Tibial nerve (tissue), 4 donors: ENCODE measurements around the gene TSHZ3. TPM values are rescaled to one million over a fixed set of nuclear protein-coding genes. Genes with fewer than 3 reads are reported as not detected.

ENCODE experiments used
- DNase-seq, 2 donors: peaks; one replicate each; pipeline ENCODE4 v3.0.0-alpha.2; 2019; ENCODE audit warnings: low spot score in 2 of 2
- H3K27ac ChIP-seq, 4 donors: fragments of 200-600 bp; sonication (generic) in 3 of 4; one replicate each; pipeline ENCODE4 v1.5.1; 2017 to 2019; ENCODE audit warnings: mild to moderate bottlenecking in 1 of 4
- H3K27me3 ChIP-seq, 2 donors: fragments of 200-600 bp; sonication (generic) in 1 of 2; one replicate each; pipeline versions ENCODE4 v1.5.1 to v1.6.0; 2017 to 2019
- H3K36me3 ChIP-seq, 3 donors: fragments of 200-600 bp; sonication (generic); one replicate each; pipeline ENCODE4 v1.5.1; 2018 to 2019
- H3K4me1 ChIP-seq, 4 donors: fragments of 200-600 bp; sonication (generic) in 3 of 4; one replicate each; pipeline ENCODE4 v1.5.1; 2017 to 2019
- H3K4me3 ChIP-seq, 4 donors: fragments of 200-600 bp; sonication (generic) in 3 of 4; one replicate each; pipeline ENCODE4 v1.5.1; 2017 to 2019; ENCODE audit warnings: mild to moderate bottlenecking in 1 of 4, moderate library complexity in 1 of 4
- H3K9me3 ChIP-seq, 4 donors: fragments of 200-600 bp; sonication (generic) in 3 of 4; one replicate each; pipeline ENCODE4 v1.5.1; 2017 to 2019
- EP300 ChIP-seq, 2 donors: sonication (generic); formaldehyde crosslinking; IDR thresholded peaks; one replicate each; pipeline ENCODE4 v1.6.1; 2017; ENCODE audit warnings: antibody characterized with exemption in 2 of 2, mild to moderate bottlenecking in 1 of 2
- POLR2A ChIP-seq, 2 donors: fragments of 450-650 bp; IDR thresholded peaks; one replicate each; pipeline ENCODE4 v1.6.1; 2017; ENCODE audit warnings: antibody characterized with exemption in 2 of 2, mild to moderate bottlenecking in 2 of 2, moderate library complexity in 2 of 2
- whole genome bisulfite sequencing, 2 donors: methylation state at CpG; one replicate each; pipeline ENCODE4 v1.1.5; 2018; 5-methylcytosine and 5-hydroxymethylcytosine counted together
- total RNA-seq, 4 donors: library from RNA; depleted of rRNA; stranded (reverse); fragments of >200 nt; gene quantifications; one replicate each; pipeline ENCODE4 v1.1.0, GENCODE V29; 2016
- TF ChIP-seq, protein P1 (sequence below), 5 experiments: fragments of 200-600 bp in 3 of 5; fragments of 450-650 bp in 2 of 5; sonication (generic) in 3 of 5; IDR thresholded peaks; one replicate each; pipeline ENCODE4 v1.5.1; 2016 to 2019; ENCODE audit warnings: antibody characterized with exemption in 5 of 5, mild to moderate bottlenecking in 3 of 5, moderate library complexity in 2 of 5

TSHZ3 gene
- total RNA-seq, 4 donors from 2014 or later: 20.4 to 22.4 (median 22.3) TPM

DNA sequence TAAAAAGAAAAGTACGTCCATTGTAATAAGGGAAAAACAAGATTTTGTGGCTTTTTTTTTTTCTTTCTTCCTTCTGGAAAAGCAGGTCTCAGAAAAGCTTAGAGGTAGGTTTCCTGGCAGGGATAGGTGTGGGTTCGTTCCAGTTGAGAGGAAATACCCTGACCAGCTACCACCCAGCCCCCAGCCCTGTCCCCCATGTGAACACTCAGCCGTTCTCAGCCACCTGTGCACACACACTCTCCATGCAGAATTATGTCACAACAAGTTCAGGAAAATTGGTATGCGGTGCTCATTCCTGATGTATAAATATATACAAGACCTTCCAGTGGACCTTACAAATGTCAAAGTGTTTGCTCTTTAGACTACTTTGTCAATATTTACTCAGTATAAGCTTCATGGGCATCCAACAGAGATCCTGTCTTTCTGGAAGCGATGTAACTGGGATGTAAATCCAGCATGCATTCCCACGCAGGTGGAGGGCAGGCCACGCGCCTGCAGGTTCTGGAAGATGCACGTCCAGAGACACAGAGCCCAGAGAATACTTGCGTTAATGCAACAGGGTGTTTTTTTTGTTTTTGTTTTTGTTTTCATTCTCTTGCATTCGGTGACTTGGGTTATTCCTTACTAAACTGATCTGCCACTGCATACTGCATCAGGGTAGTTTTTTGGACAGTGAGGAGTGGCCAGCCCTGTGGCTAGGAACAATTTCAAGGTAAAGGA, 68.8 kb downstream of the TSHZ3 start:
- no peaks in the 10 kb centered on the region for H3K9me3 ChIP-seq
- WGBS, 2 donors: 72 to 80% methylated on average over 11 of the region's 11 CpGs
- no peak overlapping the region for H3K4me3 ChIP-seq
- peaks cover 0 to 34% (median 0%) of the 10 kb centered on the region in 3 donors for H3K36me3 ChIP-seq
- no peaks in the 10 kb centered on the region for H3K27me3 ChIP-seq
- no peak for DNase-seq
- TF ChIP-seq, protein P1, sequence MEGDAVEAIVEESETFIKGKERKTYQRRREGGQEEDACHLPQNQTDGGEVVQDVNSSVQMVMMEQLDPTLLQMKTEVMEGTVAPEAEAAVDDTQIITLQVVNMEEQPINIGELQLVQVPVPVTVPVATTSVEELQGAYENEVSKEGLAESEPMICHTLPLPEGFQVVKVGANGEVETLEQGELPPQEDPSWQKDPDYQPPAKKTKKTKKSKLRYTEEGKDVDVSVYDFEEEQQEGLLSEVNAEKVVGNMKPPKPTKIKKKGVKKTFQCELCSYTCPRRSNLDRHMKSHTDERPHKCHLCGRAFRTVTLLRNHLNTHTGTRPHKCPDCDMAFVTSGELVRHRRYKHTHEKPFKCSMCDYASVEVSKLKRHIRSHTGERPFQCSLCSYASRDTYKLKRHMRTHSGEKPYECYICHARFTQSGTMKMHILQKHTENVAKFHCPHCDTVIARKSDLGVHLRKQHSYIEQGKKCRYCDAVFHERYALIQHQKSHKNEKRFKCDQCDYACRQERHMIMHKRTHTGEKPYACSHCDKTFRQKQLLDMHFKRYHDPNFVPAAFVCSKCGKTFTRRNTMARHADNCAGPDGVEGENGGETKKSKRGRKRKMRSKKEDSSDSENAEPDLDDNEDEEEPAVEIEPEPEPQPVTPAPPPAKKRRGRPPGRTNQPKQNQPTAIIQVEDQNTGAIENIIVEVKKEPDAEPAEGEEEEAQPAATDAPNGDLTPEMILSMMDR (IDR thresholded peaks at IDR 0.05): no peak
- no peak for TF ChIP-seq POLR2A (IDR thresholded peaks at IDR 0.05)
- TF ChIP-seq EP300 (IDR thresholded peaks at IDR 0.05): no peak
- peaks cover 0 to 14% (median 0%) of the 10 kb centered on the region in 4 donors for H3K4me1 ChIP-seq
- no peak overlapping the region for H3K27ac ChIP-seq

DNA sequence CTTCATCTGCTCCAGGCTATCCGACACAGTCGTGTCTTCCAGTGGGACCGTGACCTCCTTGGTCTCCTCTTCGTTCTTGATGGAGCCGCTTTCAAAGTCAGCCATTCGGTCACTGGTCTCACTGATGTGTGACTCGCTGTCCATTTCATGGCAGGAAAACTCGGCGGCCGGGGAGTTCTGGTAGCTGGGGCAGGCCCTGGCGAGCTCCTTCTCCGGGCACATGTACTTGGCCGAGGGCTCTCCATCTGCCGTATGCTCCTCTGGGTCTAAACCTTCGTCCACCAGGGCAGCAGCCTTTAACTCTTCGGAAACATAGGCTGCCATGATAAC, 69.8 kb downstream of the TSHZ3 start:
- no peaks in the 10 kb centered on the region for H3K27me3 ChIP-seq
- DNase-seq: no peak
- peaks cover 0 to 17% (median 0%) of the 10 kb centered on the region in 4 donors for H3K4me1 ChIP-seq
- TF ChIP-seq, protein P1 (IDR thresholded peaks at IDR 0.05): no peak
- TF ChIP-seq EP300 (IDR thresholded peaks at IDR 0.05) (no peak), POLR2A (IDR thresholded peaks at IDR 0.05) (no peak)
- peaks cover 0 to 34% (median 0%) of the 10 kb centered on the region in 3 donors for H3K36me3 ChIP-seq
- no peak overlapping the region for H3K4me3 ChIP-seq
- no peaks in the 10 kb centered on the region for H3K9me3 ChIP-seq
- 88 to 89% methylated on average over 16 of the region's 16 CpGs for WGBS, 2 donors
- no peak overlapping the region for H3K27ac ChIP-seq

DNA sequence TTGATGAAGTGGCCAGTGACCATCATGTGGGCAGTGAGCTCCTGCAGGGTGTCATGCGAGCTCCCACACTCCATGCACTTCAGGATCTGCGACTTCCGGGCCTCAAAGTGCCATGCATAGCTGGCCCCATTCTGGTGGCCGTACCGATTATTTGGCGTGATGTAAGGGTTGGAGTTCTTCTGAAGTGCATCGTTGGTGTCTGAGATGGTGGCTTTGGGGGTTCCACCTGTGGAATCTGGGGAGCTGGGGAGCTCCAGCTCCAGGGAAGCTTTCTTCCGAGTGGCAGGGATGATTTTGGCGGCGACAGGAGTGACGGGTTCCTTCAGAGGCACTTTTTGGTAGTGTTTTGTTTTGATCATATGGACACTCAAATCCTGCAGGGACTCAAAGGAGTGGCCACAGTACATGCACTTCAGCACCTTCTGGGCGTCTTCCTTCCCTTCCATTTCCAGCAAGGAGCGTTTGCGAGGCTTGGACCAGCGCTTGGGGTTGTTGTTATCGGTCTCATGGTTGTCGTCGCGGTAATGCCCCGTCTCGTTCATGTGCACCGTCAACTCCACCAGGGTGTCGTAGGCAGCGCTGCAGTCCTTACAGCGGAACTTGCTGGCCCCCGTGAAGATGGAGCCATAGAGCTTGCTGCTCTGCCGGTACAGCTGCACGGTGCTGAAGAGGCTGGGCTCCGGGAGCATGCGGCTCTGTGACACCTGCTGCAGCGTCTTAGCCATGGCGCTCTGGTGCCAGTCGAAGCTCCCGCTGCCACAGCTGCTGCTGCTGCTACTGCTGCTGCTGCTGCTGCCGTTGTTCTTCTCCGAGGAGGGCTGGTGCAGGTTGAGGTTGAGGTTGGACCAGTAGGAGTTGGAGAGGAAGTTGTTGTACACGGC, 70.4 kb downstream of the TSHZ3 start:
- WGBS, 2 donors: 93% methylated on average over 37 of the region's 37 CpGs
- no peaks in the 10 kb centered on the region for H3K27me3 ChIP-seq
- no peak overlapping the region for H3K27ac ChIP-seq
- TF ChIP-seq POLR2A (IDR thresholded peaks at IDR 0.05) (no peak), EP300 (IDR thresholded peaks at IDR 0.05) (no peak)
- TF ChIP-seq, protein P1 (IDR thresholded peaks at IDR 0.05): no peak
- DNase-seq: no peak
- peaks cover 0 to 20% (median 0%) of the 10 kb centered on the region in 4 donors for H3K4me1 ChIP-seq
- no peak overlapping the region for H3K4me3 ChIP-seq
- H3K36me3 ChIP-seq: peaks cover 0 to 34% (median 0%) of the 10 kb centered on the region in 3 donors
- no peaks in the 10 kb centered on the region for H3K9me3 ChIP-seq

DNA sequence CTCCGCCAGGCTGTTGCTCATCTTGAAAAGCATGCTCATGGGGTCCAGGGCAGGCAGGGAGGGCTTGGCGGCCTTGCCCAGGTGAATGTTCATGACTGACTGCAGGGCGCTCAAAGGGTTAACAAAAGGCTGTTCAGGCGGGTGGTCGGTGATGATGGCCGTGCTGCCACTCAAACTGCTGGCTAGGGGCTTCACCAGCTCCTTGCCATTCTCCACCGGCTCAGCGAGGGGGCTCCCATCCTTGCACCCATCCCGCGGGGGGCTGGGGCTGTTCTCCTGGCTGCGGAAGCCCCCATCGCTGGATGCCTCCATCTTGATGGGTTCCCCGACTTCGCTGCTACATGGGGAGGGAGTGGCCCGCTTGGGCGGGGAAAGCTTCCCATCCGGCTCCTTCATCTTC, 71.7 kb downstream of the TSHZ3 start:
- H3K9me3 ChIP-seq: no peaks in the 10 kb centered on the region
- peaks cover 0 to 14% (median 0%) of the 10 kb centered on the region in 4 donors for H3K4me1 ChIP-seq
- no peaks in the 10 kb centered on the region for H3K27me3 ChIP-seq
- WGBS, 2 donors: 90 to 97% methylated on average over 13 to 17 of the region's 17 CpGs
- no peak for DNase-seq
- no peak overlapping the region for H3K4me3 ChIP-seq
- H3K36me3 ChIP-seq: peaks cover 0 to 41% (median 0%) of the 10 kb centered on the region in 3 donors
- no peak for TF ChIP-seq POLR2A (IDR thresholded peaks at IDR 0.05)
- TF ChIP-seq, protein P1 (IDR thresholded peaks at IDR 0.05): no peak
- no peak for TF ChIP-seq EP300 (IDR thresholded peaks at IDR 0.05)
- no peak overlapping the region for H3K27ac ChIP-seq

DNA sequence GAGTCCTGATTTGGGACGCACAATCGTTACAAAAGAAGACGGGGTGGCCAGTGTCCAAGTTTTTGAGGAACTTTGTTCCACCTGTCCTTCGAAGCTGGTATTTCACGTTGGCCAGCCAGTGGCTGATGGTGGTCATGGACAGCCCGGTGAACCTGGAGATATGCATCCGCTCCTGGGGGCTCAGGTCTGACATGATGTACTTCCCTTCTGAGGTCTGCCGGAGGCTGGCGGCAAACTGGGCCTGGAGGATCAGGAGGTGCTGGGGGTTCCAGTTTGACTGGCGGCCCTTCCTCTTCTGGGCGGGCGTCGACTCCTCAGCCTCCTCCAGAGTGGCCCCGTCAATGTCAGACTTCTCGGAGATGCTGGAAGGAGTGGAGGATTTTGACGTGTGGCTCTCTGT, 72.4 kb downstream of the TSHZ3 start:
- H3K9me3 ChIP-seq: no peaks in the 10 kb centered on the region
- H3K36me3 ChIP-seq: peaks cover 0 to 41% (median 0%) of the 10 kb centered on the region in 3 donors
- H3K27me3 ChIP-seq: no peaks in the 10 kb centered on the region
- WGBS, 2 donors: 91 to 94% methylated on average over 13 to 14 of the region's 16 CpGs
- no peak overlapping the region for H3K27ac ChIP-seq
- TF ChIP-seq POLR2A (IDR thresholded peaks at IDR 0.05) (no peak), EP300 (IDR thresholded peaks at IDR 0.05) (no peak)
- H3K4me1 ChIP-seq: peaks cover 0 to 8% (median 0%) of the 10 kb centered on the region in 4 donors
- H3K4me3 ChIP-seq: no peak overlapping the region
- DNase-seq: no peak
